PC-9 (cell line): ENCODE results near the gene PHF19.

Experiments used
- EZH2 ChIP-seq: fragments of 200-600 bp; sonication (generic); IDR thresholded peaks from 2 replicates; pipeline ENCODE4 v1.8.0; 2017; ENCODE audit warnings: antibody characterized with exemption, low read depth
- TF ChIP-seq, protein P1 (sequence below): fragments of 200-600 bp; sonication (generic); conservative IDR thresholded peaks from 2 replicates; pipeline ENCODE4 v1.6.1; 2017; ENCODE audit warnings: mixed run types, antibody characterized with exemption, mild to moderate bottlenecking, moderate library complexity

DNA sequence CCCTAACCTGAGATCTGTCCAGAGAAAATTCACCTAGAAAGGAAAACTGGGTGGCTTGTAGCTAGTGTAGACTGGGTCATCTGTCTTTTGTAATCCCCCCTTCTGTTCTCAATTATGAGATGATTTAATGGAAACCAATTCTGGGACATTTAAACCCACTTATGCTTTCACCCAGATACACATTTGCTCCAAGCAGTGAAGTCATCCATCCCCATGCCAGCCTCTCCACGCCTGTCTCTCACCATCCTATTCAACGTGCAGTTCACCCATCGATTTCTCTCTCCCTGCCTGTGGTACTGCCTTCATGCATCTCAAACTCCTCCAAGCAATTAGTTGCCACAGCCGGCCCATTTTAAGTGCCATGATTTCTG lies 1.8 kb downstream of the PHF19 start:
- TF ChIP-seq, protein P1, sequence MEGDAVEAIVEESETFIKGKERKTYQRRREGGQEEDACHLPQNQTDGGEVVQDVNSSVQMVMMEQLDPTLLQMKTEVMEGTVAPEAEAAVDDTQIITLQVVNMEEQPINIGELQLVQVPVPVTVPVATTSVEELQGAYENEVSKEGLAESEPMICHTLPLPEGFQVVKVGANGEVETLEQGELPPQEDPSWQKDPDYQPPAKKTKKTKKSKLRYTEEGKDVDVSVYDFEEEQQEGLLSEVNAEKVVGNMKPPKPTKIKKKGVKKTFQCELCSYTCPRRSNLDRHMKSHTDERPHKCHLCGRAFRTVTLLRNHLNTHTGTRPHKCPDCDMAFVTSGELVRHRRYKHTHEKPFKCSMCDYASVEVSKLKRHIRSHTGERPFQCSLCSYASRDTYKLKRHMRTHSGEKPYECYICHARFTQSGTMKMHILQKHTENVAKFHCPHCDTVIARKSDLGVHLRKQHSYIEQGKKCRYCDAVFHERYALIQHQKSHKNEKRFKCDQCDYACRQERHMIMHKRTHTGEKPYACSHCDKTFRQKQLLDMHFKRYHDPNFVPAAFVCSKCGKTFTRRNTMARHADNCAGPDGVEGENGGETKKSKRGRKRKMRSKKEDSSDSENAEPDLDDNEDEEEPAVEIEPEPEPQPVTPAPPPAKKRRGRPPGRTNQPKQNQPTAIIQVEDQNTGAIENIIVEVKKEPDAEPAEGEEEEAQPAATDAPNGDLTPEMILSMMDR: no peak
- no peak for TF ChIP-seq EZH2
